Measurements from ENCODE around the gene ELAVL3. TPM values are rescaled to one million over a fixed set of nuclear protein-coding genes. Genes with fewer than 3 reads are reported as not detected.

Gene ELAVL3
- total RNA-seq, 1 donor from 2014 or later: 0.66 TPM

- no peak for TF ChIP-seq CTCF (IDR thresholded peaks at IDR 0.05; ENCODE audit: borderline replicate concordance)
- H3K4me3 ChIP-seq: no peak overlapping the region
- H3K4me1 ChIP-seq: peaks cover 27% of the 10 kb centered on the region
- intact Hi-C loops (cut with micrococcal nuclease): no loop called here
- no peak for DNase-seq
- H3K9me3 ChIP-seq (replicated peaks): no peaks in the 10 kb centered on the region
- peaks cover 25% of the 10 kb centered on the region for H3K36me3 ChIP-seq
- H3K27ac ChIP-seq (replicated peaks): no peak overlapping the region
- H3K27me3 ChIP-seq (ENCODE audit: low read depth): peaks cover 53% of the 10 kb centered on the region
Measured at GRCh38 chr19:11485245-11485837, 4.5 kb upstream of the ELAVL3 start.

- intact Hi-C loops (cut with micrococcal nuclease): no loop called here
- Histone ChIP-seq H3K36me3 (peaks cover 25% of the 10 kb centered on the region), H3K4me1 (peaks cover 44% of the 10 kb centered on the region), H3K4me3 (no peak overlapping the region), H3K27ac (replicated peaks) (no peak overlapping the region), H3K27me3 (ENCODE audit: low read depth) (peaks cover 71% of the 10 kb centered on the region), H3K9me3 (replicated peaks) (no peaks in the 10 kb centered on the region)
- DNase-seq: no peak
- no peak for TF ChIP-seq CTCF (IDR thresholded peaks at IDR 0.05; ENCODE audit: borderline replicate concordance)
Measured at GRCh38 chr19:11483366-11484111, 2.7 kb upstream of the ELAVL3 start.

GRCh38 chr19:11482384-11483050, 1.7 kb upstream of the ELAVL3 start:
- peak overlapping the region; percentile 62 for H3K4me3 ChIP-seq
- H3K27me3 ChIP-seq (ENCODE audit: low read depth): peaks cover 74% of the 10 kb centered on the region
- TF ChIP-seq CTCF (IDR thresholded peaks at IDR 0.05; ENCODE audit: borderline replicate concordance): peak; percentile 92
- peak overlapping the region; percentile 9 for H3K27ac ChIP-seq (replicated peaks)
- intact Hi-C loops (cut with micrococcal nuclease): no loop called here
- H3K4me1 ChIP-seq: peaks cover 44% of the 10 kb centered on the region
- peaks cover 20% of the 10 kb centered on the region for H3K36me3 ChIP-seq
- no peaks in the 10 kb centered on the region for H3K9me3 ChIP-seq (replicated peaks)
- peak; percentile 84 for DNase-seq

GRCh38 chr19:11481534-11482383, 913 bp upstream of the ELAVL3 start:
- H3K4me3 ChIP-seq: peak overlapping the region; percentile 62
- intact Hi-C loops (cut with micrococcal nuclease): no loop called here
- H3K4me1 ChIP-seq: peaks cover 44% of the 10 kb centered on the region
- peaks cover 13% of the 10 kb centered on the region for H3K36me3 ChIP-seq
- peak; percentile 67 for DNase-seq
- H3K9me3 ChIP-seq (replicated peaks): no peaks in the 10 kb centered on the region
- TF ChIP-seq CTCF (IDR thresholded peaks at IDR 0.05; ENCODE audit: borderline replicate concordance): no peak
- H3K27ac ChIP-seq (replicated peaks): peak overlapping the region; percentile 9
- peaks cover 74% of the 10 kb centered on the region for H3K27me3 ChIP-seq (ENCODE audit: low read depth)
